DND-41 (cell line): Measurements from ENCODE around the gene MON1B.

Source experiments
- EZH2 ChIP-seq: IDR thresholded peaks from 3 replicates; pipeline ENCODE4 v1.6.1; 2012; ENCODE audit warnings: borderline replicate concordance, low read depth, mild to moderate bottlenecking, moderate library complexity, low read length, inconsistent platforms; ENCODE audit not compliant: severe bottlenecking
- TF ChIP-seq, protein P1 (sequence below): IDR thresholded peaks from 2 replicates; pipeline ENCODE4 v1.5.1; 2012; ENCODE audit warnings: borderline replicate concordance, low read length, moderate library complexity, mild to moderate bottlenecking; ENCODE audit not compliant: poor library complexity, severe bottlenecking; ENCODE audit errors: extremely low read depth

DNA sequence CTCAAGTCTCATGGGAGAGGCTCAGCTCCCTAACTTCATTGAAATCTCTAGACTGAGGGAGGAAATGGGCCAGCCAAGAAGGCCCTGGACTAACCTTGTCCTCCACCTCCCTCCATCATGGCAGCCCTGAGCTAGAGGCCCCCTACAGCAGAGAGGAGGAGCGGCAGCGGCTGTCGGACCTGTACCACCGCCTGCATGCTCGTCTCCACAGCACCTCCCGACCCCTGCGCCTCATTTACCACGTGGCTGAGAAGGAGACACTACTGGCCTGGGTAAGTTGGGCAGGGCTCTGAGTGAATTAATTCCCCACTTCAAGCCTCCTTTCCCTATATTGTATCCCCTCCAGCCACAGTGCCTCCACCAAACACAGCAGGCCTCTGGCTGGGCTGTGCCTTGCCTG is 4.4 kb downstream of the MON1B start:
- TF ChIP-seq EZH2 = no peak
- TF ChIP-seq, protein P1, sequence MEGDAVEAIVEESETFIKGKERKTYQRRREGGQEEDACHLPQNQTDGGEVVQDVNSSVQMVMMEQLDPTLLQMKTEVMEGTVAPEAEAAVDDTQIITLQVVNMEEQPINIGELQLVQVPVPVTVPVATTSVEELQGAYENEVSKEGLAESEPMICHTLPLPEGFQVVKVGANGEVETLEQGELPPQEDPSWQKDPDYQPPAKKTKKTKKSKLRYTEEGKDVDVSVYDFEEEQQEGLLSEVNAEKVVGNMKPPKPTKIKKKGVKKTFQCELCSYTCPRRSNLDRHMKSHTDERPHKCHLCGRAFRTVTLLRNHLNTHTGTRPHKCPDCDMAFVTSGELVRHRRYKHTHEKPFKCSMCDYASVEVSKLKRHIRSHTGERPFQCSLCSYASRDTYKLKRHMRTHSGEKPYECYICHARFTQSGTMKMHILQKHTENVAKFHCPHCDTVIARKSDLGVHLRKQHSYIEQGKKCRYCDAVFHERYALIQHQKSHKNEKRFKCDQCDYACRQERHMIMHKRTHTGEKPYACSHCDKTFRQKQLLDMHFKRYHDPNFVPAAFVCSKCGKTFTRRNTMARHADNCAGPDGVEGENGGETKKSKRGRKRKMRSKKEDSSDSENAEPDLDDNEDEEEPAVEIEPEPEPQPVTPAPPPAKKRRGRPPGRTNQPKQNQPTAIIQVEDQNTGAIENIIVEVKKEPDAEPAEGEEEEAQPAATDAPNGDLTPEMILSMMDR = no peak
